ENCODE measurements around the gene SRP9. TPM values are rescaled to one million over a fixed set of nuclear protein-coding genes. Genes with fewer than 3 reads are reported as not detected.

The SRP9 gene
- total and polyA plus RNA-seq, 9 donors = 151 to 239 (median 187) TPM

GRCh38 chr1:225770561-225771248 is 6.9 kb upstream of the SRP9 start:
- Histone ChIP-seq H3K9me3 (no peaks in the 10 kb centered on the region), H3K27ac (no peak overlapping the region), H3K4me1 (ENCODE audit: insufficient read depth) (peaks cover 32% of the 10 kb centered on the region), H3K36me3 (no peaks in the 10 kb centered on the region), H3K4me3 (no peak overlapping the region), H3K27me3 (no peaks in the 10 kb centered on the region)
- peak in 3 of 5 donors; percentile 39 to 71 (median 47) for DNase-seq
- TF ChIP-seq CTCF (IDR thresholded peaks at IDR 0.05) (no peak), POLR2A (IDR thresholded peaks at IDR 0.05) (no peak), EP300 (IDR thresholded peaks at IDR 0.05) (no peak)
- 16 to 26% (median 20%) methylated on average over 11 of the region's 11 CpGs for WGBS, 3 donors
- intact Hi-C loops (cut with DNase I) = loop anchor here (5.0 to 10.0 kb wide), 8 partner anchors 114 to 293 kb away; partner anchors contain the start of genes ENAH (in 1 of the 4), LEFTY1 (in 1 of the 4) and TMEM63A (in 1 of the 4)

- peak in 1 of 5 donors; percentile 32 for DNase-seq
- H3K4me1 ChIP-seq (ENCODE audit: insufficient read depth) = peaks cover 32% of the 10 kb centered on the region
- H3K27ac ChIP-seq = peak overlapping the region in 1 of 2 donors; percentile 17
- no peaks in the 10 kb centered on the region for H3K27me3 ChIP-seq
- intact Hi-C loops (cut with DNase I) = loop anchor here (2.0 to 10.0 kb wide), 9 partner anchors 113 to 295 kb away; partner anchors contain the start of genes ENAH (in 1 of the 4), LEFTY1 (in 1 of the 4) and TMEM63A (in 1 of the 4)
- H3K36me3 ChIP-seq = no peaks in the 10 kb centered on the region
- no peak for TF ChIP-seq POLR2A (IDR thresholded peaks at IDR 0.05)
- TF ChIP-seq CTCF (IDR thresholded peaks at IDR 0.05) = no peak
- TF ChIP-seq EP300 (IDR thresholded peaks at IDR 0.05) = no peak
- WGBS, 3 donors = 45 to 66% (median 46%) methylated on average over 4 of the region's 4 CpGs
- H3K9me3 ChIP-seq = no peaks in the 10 kb centered on the region
- no peak overlapping the region for H3K4me3 ChIP-seq
Measured at GRCh38 chr1:225771661-225772322, 5.8 kb upstream of the SRP9 start.

- WGBS, 3 donors = 10 to 16% (median 15%) methylated on average over 5 of the region's 5 CpGs
- Histone ChIP-seq H3K36me3 (no peaks in the 10 kb centered on the region), H3K9me3 (no peaks in the 10 kb centered on the region), H3K4me3 (no peak overlapping the region), H3K27ac (peak overlapping the region in 1 of 2 donors; percentile 17), H3K27me3 (no peaks in the 10 kb centered on the region), H3K4me1 (ENCODE audit: insufficient read depth) (peaks cover 29% of the 10 kb centered on the region)
- TF ChIP-seq POLR2A (IDR thresholded peaks at IDR 0.05) (no peak), CTCF (IDR thresholded peaks at IDR 0.05) (peak; percentile 41 to 92 (median 81)), EP300 (IDR thresholded peaks at IDR 0.05) (no peak)
- intact Hi-C loops (cut with DNase I) = loop anchor here (2.0 to 10.0 kb wide), 9 partner anchors 112 to 296 kb away; partner anchors contain the start of genes ENAH (in 1 of the 4), LEFTY1 (in 1 of the 4) and TMEM63A (in 1 of the 4)
- peak; percentile 82 to 90 (median 86) for DNase-seq
Measured at GRCh38 chr1:225772323-225772768, 5.3 kb upstream of the SRP9 start.

GRCh38 chr1:225772848-225773247 is 4.8 kb upstream of the SRP9 start:
- no peaks in the 10 kb centered on the region for H3K9me3 ChIP-seq
- H3K36me3 ChIP-seq = no peaks in the 10 kb centered on the region
- no peaks in the 10 kb centered on the region for H3K27me3 ChIP-seq
- intact Hi-C loops (cut with DNase I) = loop anchor here (2.0 to 10.0 kb wide), 9 partner anchors 112 to 296 kb away; partner anchors contain the start of genes ENAH (in 1 of the 4), LEFTY1 (in 1 of the 4) and TMEM63A (in 1 of the 4)
- H3K4me3 ChIP-seq = no peak overlapping the region
- H3K4me1 ChIP-seq (ENCODE audit: insufficient read depth) = peaks cover 26% of the 10 kb centered on the region
- DNase-seq = peak in 1 of 5 donors; percentile 27
- no peak for TF ChIP-seq POLR2A (IDR thresholded peaks at IDR 0.05)
- TF ChIP-seq EP300 (IDR thresholded peaks at IDR 0.05) = no peak
- no peak for TF ChIP-seq CTCF (IDR thresholded peaks at IDR 0.05)
- 16 to 43% (median 43%) methylated on average over 4 of the region's 4 CpGs for WGBS, 3 donors
- H3K27ac ChIP-seq = peak overlapping the region in 1 of 2 donors; percentile 17
